Trophoblast cell (in vitro differentiated cells and primary cell): ENCODE data around the gene INS.

Experiments
- DNase-seq, 2 donors: peaks; one replicate each; pipeline ENCODE4 v3.0.0-alpha.2; 2016
- H2AFZ ChIP-seq: 2 replicates; pipeline ENCODE4 v1.6.1; 2013; ENCODE audit warnings: low read length, moderate library complexity, mild to moderate bottlenecking; ENCODE audit not compliant: insufficient read depth, poor library complexity
- H2AK5ac ChIP-seq: 2 replicates; pipeline ENCODE4 v1.6.1; 2013; ENCODE audit warnings: mild to moderate bottlenecking, low read length
- H2BK120ac ChIP-seq: 2 replicates; pipeline ENCODE4 v1.6.1; 2013; ENCODE audit warnings: low read length, mild to moderate bottlenecking, moderate library complexity; ENCODE audit not compliant: insufficient read depth, poor library complexity
- H2BK12ac ChIP-seq: 2 replicates; pipeline ENCODE4 v1.6.1; 2013; ENCODE audit warnings: mild to moderate bottlenecking, low read length, moderate library complexity
- H2BK5ac ChIP-seq: 2 replicates; pipeline ENCODE4 v1.6.1; 2013; ENCODE audit warnings: low read length, low read depth, moderate library complexity, mild to moderate bottlenecking; ENCODE audit not compliant: poor library complexity
- H3K14ac ChIP-seq: 2 replicates; pipeline ENCODE4 v1.6.1; 2013; ENCODE audit warnings: mild to moderate bottlenecking, low read length
- H3K18ac ChIP-seq: 2 replicates; pipeline ENCODE4 v1.6.1; 2013; ENCODE audit warnings: mild to moderate bottlenecking, low read length
- H3K23ac ChIP-seq: 2 replicates; pipeline ENCODE4 v1.6.1; 2013; ENCODE audit warnings: low read length
- H3K27ac ChIP-seq: 2 replicates; pipeline ENCODE4 v1.5.1; 2013; ENCODE audit warnings: low read depth, mild to moderate bottlenecking, inconsistent platforms, low read length, moderate library complexity
- H3K27me3 ChIP-seq: 2 replicates; pipeline ENCODE4 v1.6.1; 2013; ENCODE audit warnings: inconsistent platforms, mild to moderate bottlenecking, low read length, moderate library complexity; ENCODE audit not compliant: insufficient read depth
- H3K36me3 ChIP-seq, 2 experiments: 1 replicate in 1 of 2; 2 replicates in 1 of 2; pipeline ENCODE4 v1.6.1; 2013; ENCODE audit warnings: low read length in 2 of 2, mild to moderate bottlenecking in 2 of 2, moderate library complexity in 1 of 2; ENCODE audit not compliant: insufficient read depth in 2 of 2, control insufficient read depth in 1 of 2
- H3K4ac ChIP-seq: 2 replicates; pipeline ENCODE4 v1.6.1; 2013; ENCODE audit warnings: low read depth, mild to moderate bottlenecking, low read length, moderate library complexity
- H3K4me1 ChIP-seq, 2 experiments: 1 replicate in 1 of 2; 2 replicates in 1 of 2; pipeline ENCODE4 v1.6.1; 2013; ENCODE audit warnings: low read length in 2 of 2, mild to moderate bottlenecking in 2 of 2, moderate library complexity in 1 of 2; ENCODE audit not compliant: insufficient read depth in 2 of 2, control insufficient read depth in 1 of 2
- H3K4me2 ChIP-seq: 2 replicates; pipeline ENCODE4 v1.6.1; 2013; ENCODE audit warnings: inconsistent platforms, mild to moderate bottlenecking, low read length, moderate library complexity
- H3K4me3 ChIP-seq: 2 replicates; pipeline ENCODE4 v1.5.1; 2013; ENCODE audit warnings: mild to moderate bottlenecking, low read depth, low read length, inconsistent platforms
- H3K79me1 ChIP-seq: one replicate; pipeline ENCODE4 v1.6.1; 2013; ENCODE audit warnings: low read length
- H3K79me2 ChIP-seq: 2 replicates; pipeline ENCODE4 v1.6.1; 2013; ENCODE audit warnings: low read length, mild to moderate bottlenecking; ENCODE audit not compliant: control insufficient read depth, insufficient read depth, poor library complexity
- H3K9ac ChIP-seq: 2 replicates; pipeline ENCODE4 v1.6.1; 2013; ENCODE audit warnings: mild to moderate bottlenecking, low read length
- H3K9me3 ChIP-seq: 2 replicates; pipeline ENCODE4 v1.6.1; 2013; ENCODE audit warnings: low read depth, mild to moderate bottlenecking, control low read depth, inconsistent platforms, low read length; ENCODE audit not compliant: insufficient read depth
- H4K12ac ChIP-seq: 2 replicates; pipeline ENCODE4 v1.6.1; 2013; ENCODE audit warnings: low read depth, mild to moderate bottlenecking, low read length, moderate library complexity
- H4K8ac ChIP-seq: 2 replicates; pipeline ENCODE4 v1.6.1; 2013; ENCODE audit warnings: low read depth, mild to moderate bottlenecking, low read length, moderate library complexity
- H4K91ac ChIP-seq: one replicate; pipeline ENCODE4 v1.6.1; 2013; ENCODE audit warnings: low read depth, mild to moderate bottlenecking, low read length, moderate library complexity
- WGBS: extraction: QIAGEN DNeasy Blood & Tissue Kit; methylation state at CpG from one replicate; pipeline ENCODE4 v1.1.7; 2013; ENCODE audit warnings: missing lambda C conversion rate; ENCODE audit not compliant: insufficient read length, insufficient coverage; ENCODE audit errors: extremely low coverage; 5-methylcytosine and 5-hydroxymethylcytosine counted together

INS gene

DNA sequence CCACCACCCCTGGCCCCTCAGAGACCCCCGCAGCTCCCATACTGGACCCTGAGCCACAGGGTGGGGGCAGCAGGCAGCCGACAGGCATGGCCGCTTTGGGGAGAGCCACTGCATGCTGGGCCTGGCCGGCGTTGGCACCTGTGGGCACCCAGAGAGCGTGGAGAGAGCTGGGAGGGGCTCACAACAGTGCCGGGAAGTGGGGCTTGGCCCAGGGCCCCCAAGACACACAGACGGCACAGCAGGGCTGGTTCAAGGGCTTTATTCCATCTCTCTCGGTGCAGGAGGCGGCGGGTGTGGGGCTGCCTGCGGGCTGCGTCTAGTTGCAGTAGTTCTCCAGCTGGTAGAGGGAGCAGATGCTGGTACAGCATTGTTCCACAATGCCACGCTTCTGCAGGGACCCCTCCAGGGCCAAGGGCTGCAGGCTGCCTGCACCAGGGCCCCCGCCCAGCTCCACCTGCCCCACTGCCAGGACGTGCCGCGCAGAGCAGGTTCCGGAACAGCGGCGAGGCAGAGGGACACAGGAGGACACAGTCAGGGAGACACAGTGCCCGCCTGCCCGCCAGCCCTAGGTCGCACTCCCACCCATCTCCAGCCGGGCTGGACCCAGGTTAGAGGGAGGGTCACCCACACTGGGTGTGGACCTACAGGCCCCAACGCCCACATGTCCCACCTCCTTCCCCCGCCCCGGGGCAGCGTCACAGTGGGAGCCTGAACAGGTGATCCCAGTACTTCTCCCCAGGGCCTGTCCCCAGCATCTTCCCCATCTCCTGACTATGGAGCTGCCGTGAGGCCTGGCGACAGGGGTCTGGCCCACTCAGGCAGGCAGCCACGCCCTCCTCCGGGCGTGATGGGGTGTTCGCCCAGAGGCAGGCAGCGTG, 1.2 kb downstream of the INS start:
- H3K14ac ChIP-seq = no peak overlapping the region
- no peak overlapping the region for H4K91ac ChIP-seq
- no peak overlapping the region for H3K18ac ChIP-seq
- H3K4me2 ChIP-seq = no peak overlapping the region
- no peak overlapping the region for H2AK5ac ChIP-seq
- no peak overlapping the region for H3K4ac ChIP-seq
- H3K27me3 ChIP-seq = no peaks in the 10 kb centered on the region
- no peaks in the 10 kb centered on the region for H3K79me2 ChIP-seq
- H2BK120ac ChIP-seq = no peak overlapping the region
- WGBS = no CpG with 5 or more reads among the region's 36 CpGs
- no peak overlapping the region for H3K9ac ChIP-seq
- no peak overlapping the region for H2BK5ac ChIP-seq
- H3K36me3 ChIP-seq = no peaks in the 10 kb centered on the region
- no peak overlapping the region for H2BK12ac ChIP-seq
- no peak overlapping the region for H3K27ac ChIP-seq
- no peak overlapping the region for H4K12ac ChIP-seq
- H3K23ac ChIP-seq = no peak overlapping the region
- H4K8ac ChIP-seq = no peak overlapping the region
- H3K4me3 ChIP-seq = no peak overlapping the region
- H3K79me1 ChIP-seq = no peaks in the 10 kb centered on the region
- no peaks in the 10 kb centered on the region for H3K9me3 ChIP-seq
- DNase-seq = no peak
- H2AFZ ChIP-seq = no peak overlapping the region
- H3K4me1 ChIP-seq = no peaks in the 10 kb centered on the region

DNA sequence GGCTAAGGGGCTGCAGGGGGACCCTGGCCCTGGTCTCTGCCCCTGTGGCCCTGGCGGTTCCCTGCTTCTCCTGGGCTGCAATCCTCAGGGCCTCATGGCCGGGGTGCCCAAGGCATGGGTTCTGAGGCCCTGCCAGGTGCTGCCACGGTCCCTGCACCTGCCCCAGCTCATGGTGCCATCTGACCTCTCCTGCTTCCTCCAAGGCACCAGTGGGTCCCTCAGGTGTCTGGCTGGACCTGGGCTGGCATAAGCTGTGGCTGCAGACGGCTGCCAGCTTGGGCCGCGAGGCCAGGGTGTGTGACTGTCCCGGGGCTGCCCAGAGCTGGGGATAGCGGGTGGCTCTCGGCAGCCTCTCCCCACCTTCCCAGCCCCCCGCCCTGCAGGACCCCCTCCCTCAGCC, 2.0 kb downstream of the INS start:
- Histone ChIP-seq H3K27me3 (no peaks in the 10 kb centered on the region), H4K8ac (no peak overlapping the region), H2AK5ac (no peak overlapping the region), H4K12ac (no peak overlapping the region), H3K23ac (no peak overlapping the region), H4K91ac (no peak overlapping the region), H2BK120ac (no peak overlapping the region), H3K79me2 (no peaks in the 10 kb centered on the region), H3K27ac (no peak overlapping the region), H3K4me3 (no peak overlapping the region), H2AFZ (no peak overlapping the region), H3K36me3 (no peaks in the 10 kb centered on the region), H2BK12ac (no peak overlapping the region), H3K4me1 (no peaks in the 10 kb centered on the region), H3K14ac (no peak overlapping the region), H3K79me1 (no peaks in the 10 kb centered on the region), H3K18ac (no peak overlapping the region), H3K9ac (no peak overlapping the region), H3K4ac (no peak overlapping the region), H3K4me2 (no peak overlapping the region), H2BK5ac (no peak overlapping the region), H3K9me3 (no peaks in the 10 kb centered on the region)
- DNase-seq = no peak
- no CpG with 5 or more reads among the region's 10 CpGs for WGBS

GRCh38 chr11:2158296-2158737, 2.7 kb downstream of the INS start:
- no peak overlapping the region for H3K4me2 ChIP-seq
- H3K4me3 ChIP-seq = no peak overlapping the region
- H3K4me1 ChIP-seq = no peaks in the 10 kb centered on the region
- no peak overlapping the region for H2AFZ ChIP-seq
- H3K27me3 ChIP-seq = no peaks in the 10 kb centered on the region
- no peaks in the 10 kb centered on the region for H3K36me3 ChIP-seq
- no peak overlapping the region for H3K14ac ChIP-seq
- no peak overlapping the region for H2BK12ac ChIP-seq
- H3K18ac ChIP-seq = no peak overlapping the region
- H3K79me1 ChIP-seq = no peaks in the 10 kb centered on the region
- no peaks in the 10 kb centered on the region for H3K9me3 ChIP-seq
- no peaks in the 10 kb centered on the region for H3K79me2 ChIP-seq
- no peak overlapping the region for H2BK120ac ChIP-seq
- H4K91ac ChIP-seq = no peak overlapping the region
- H2BK5ac ChIP-seq = no peak overlapping the region
- H3K4ac ChIP-seq = no peak overlapping the region
- no peak overlapping the region for H3K9ac ChIP-seq
- WGBS = no CpG with 5 or more reads among the region's 13 CpGs
- H4K8ac ChIP-seq = no peak overlapping the region
- H4K12ac ChIP-seq = no peak overlapping the region
- no peak for DNase-seq
- H2AK5ac ChIP-seq = no peak overlapping the region
- H3K27ac ChIP-seq = no peak overlapping the region
- H3K23ac ChIP-seq = no peak overlapping the region

GRCh38 chr11:2157294-2158040, 3.5 kb downstream of the INS start:
- no peak for DNase-seq
- Histone ChIP-seq H3K79me2 (no peaks in the 10 kb centered on the region), H3K23ac (no peak overlapping the region), H2BK12ac (no peak overlapping the region), H3K9me3 (no peaks in the 10 kb centered on the region), H3K18ac (no peak overlapping the region), H3K9ac (no peak overlapping the region), H4K91ac (no peak overlapping the region), H2BK5ac (no peak overlapping the region), H3K36me3 (no peaks in the 10 kb centered on the region), H3K27ac (no peak overlapping the region), H2AK5ac (no peak overlapping the region), H3K4me1 (no peaks in the 10 kb centered on the region), H4K12ac (no peak overlapping the region), H3K4ac (no peak overlapping the region), H3K27me3 (no peaks in the 10 kb centered on the region), H3K4me3 (no peak overlapping the region), H4K8ac (no peak overlapping the region), H3K4me2 (no peak overlapping the region), H3K14ac (no peak overlapping the region), H3K79me1 (no peaks in the 10 kb centered on the region), H2BK120ac (no peak overlapping the region), H2AFZ (no peak overlapping the region)
- no CpG with 5 or more reads among the region's 18 CpGs for WGBS
